Esophagus squamous epithelium (tissue), 5 donors: ENCODE results near the gene GCK. TPM values are rescaled to one million over a fixed set of nuclear protein-coding genes. Genes with fewer than 3 reads are reported as not detected.

Experiments used
- DNase-seq: peaks from one replicate; lab custom pipeline; 2025; lab: John Stamatoyannopoulos, UW
- H3K27ac ChIP-seq, 4 donors: fragments of 200-600 bp; sonication (generic); one replicate each; pipeline ENCODE4 v1.5.1; 2016 to 2019; ENCODE audit warnings: mild to moderate bottlenecking in 1 of 4
- H3K27me3 ChIP-seq, 4 donors: fragments of 200-600 bp; sonication (generic); 1 replicate in 3 of 4; 2 replicates in 1 of 4; pipeline versions ENCODE4 v1.5.1 to v1.6.0; 2017 to 2021; ENCODE audit warnings: antibody characterized with exemption in 1 of 4
- H3K36me3 ChIP-seq, 3 donors: fragments of 200-600 bp; sonication (generic); one replicate each; pipeline ENCODE4 v1.5.1; 2016 to 2019
- H3K4me1 ChIP-seq, 3 donors: fragments of 200-600 bp; sonication (generic); one replicate each; pipeline ENCODE4 v1.5.1; 2017 to 2019
- H3K4me3 ChIP-seq, 4 donors: fragments of 200-600 bp; sonication (generic); 1 replicate in 3 of 4; 2 replicates in 1 of 4; pipeline ENCODE4 v1.5.1; 2016 to 2019; ENCODE audit warnings: mild to moderate bottlenecking in 2 of 4, moderate library complexity in 1 of 4
- H3K9me3 ChIP-seq, 3 donors: fragments of 200-600 bp; sonication (generic); one replicate each; pipeline ENCODE4 v1.5.1; 2016 to 2019
- CTCF ChIP-seq, 6 experiments: fragments of 450-650 bp in 4 of 6; fragments of 200-600 bp in 2 of 6; sonication (generic) in 2 of 6; IDR thresholded peaks; one replicate each; pipeline ENCODE4 v1.5.1; 2016 to 2019; ENCODE audit warnings: antibody characterized with exemption in 6 of 6, mild to moderate bottlenecking in 4 of 6, moderate library complexity in 4 of 6
- POLR2A ChIP-seq, 4 donors: fragments of 450-650 bp; IDR thresholded peaks; one replicate each; pipeline ENCODE4 v1.6.1; 2017; ENCODE audit warnings: antibody characterized with exemption in 4 of 4, mild to moderate bottlenecking in 4 of 4, moderate library complexity in 3 of 4
- WGBS, 2 donors: methylation state at CpG; one replicate each; pipeline ENCODE4 v1.1.5; 2018; 5-methylcytosine and 5-hydroxymethylcytosine counted together
- intact Hi-C: fragments of 100-400 bp; cut with DNase I; formaldehyde crosslinking; loops from one replicate; pipeline ENCODE4 v1.15.0; 2022
- total RNA-seq, 4 donors: library from RNA; depleted of rRNA; stranded (reverse); fragments of >200 nt; gene quantifications; one replicate each; pipeline ENCODE4 v1.1.0, GENCODE V29; 2016
- donor health status: DM: yes; HTN: yes; CAD: no.

Gene GCK
- total RNA-seq, 4 donors from 2014 or later: 0.38 TPM; not detected in 3

DNA sequence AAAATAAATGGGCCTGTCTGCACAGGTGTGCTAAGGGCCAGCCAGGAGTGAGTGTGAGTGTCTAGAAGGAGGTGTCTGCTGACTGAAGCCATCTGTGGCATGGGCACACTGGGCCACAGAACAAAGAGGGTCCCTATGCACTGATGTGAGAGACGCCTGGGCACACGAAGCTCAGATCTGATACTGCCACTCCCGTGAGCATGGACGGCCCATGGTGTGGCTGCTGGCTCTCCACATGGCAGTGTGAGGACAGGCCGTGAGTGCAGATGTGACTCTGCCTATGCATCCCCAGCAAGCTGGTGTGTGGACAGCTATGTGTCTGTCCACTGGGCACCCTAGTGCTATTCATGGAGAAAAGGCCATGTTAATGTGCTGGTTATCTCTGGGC, 35.3 kb downstream of the GCK start:
- intact Hi-C loops: no loop called here
- Histone ChIP-seq H3K4me3 (no peak overlapping the region), H3K36me3 (no peaks in the 10 kb centered on the region), H3K9me3 (no peaks in the 10 kb centered on the region), H3K4me1 (peaks cover 0 to 12% (median 0%) of the 10 kb centered on the region in 3 donors), H3K27me3 (no peaks in the 10 kb centered on the region), H3K27ac (no peak overlapping the region)
- TF ChIP-seq CTCF (IDR thresholded peaks at IDR 0.05) (no peak), POLR2A (IDR thresholded peaks at IDR 0.05) (no peak)
- WGBS, 2 donors: 74 to 92% methylated on average over 5 of the region's 5 CpGs
- DNase-seq: no peak

- H3K9me3 ChIP-seq: no peaks in the 10 kb centered on the region
- intact Hi-C loops: no loop called here
- WGBS, 2 donors: 68 to 79% methylated on average over 4 to 9 of the region's 22 CpGs
- H3K27me3 ChIP-seq: no peaks in the 10 kb centered on the region
- no peak overlapping the region for H3K27ac ChIP-seq
- no peak overlapping the region for H3K4me3 ChIP-seq
- H3K4me1 ChIP-seq: peaks cover 0 to 12% (median 0%) of the 10 kb centered on the region in 3 donors
- DNase-seq: no peak
- TF ChIP-seq CTCF (IDR thresholded peaks at IDR 0.05) (no peak), POLR2A (IDR thresholded peaks at IDR 0.05) (no peak)
- H3K36me3 ChIP-seq: no peaks in the 10 kb centered on the region
These were observed 36.0 kb downstream of the GCK start for GRCh38 chr7:44152971-44153947.

- Histone ChIP-seq H3K27me3 (no peaks in the 10 kb centered on the region), H3K4me1 (peaks cover 0 to 13% (median 0%) of the 10 kb centered on the region in 3 donors), H3K36me3 (no peaks in the 10 kb centered on the region), H3K4me3 (no peak overlapping the region), H3K27ac (no peak overlapping the region), H3K9me3 (no peaks in the 10 kb centered on the region)
- DNase-seq: no peak
- TF ChIP-seq CTCF (IDR thresholded peaks at IDR 0.05): no peak
- no peak for TF ChIP-seq POLR2A (IDR thresholded peaks at IDR 0.05)
- 97 to 100% methylated on average over 1 to 5 of the region's 9 CpGs for WGBS, 2 donors
- intact Hi-C loops: no loop called here
These were observed 37.3 kb downstream of the GCK start for GRCh38 chr7:44151956-44152355.

DNA sequence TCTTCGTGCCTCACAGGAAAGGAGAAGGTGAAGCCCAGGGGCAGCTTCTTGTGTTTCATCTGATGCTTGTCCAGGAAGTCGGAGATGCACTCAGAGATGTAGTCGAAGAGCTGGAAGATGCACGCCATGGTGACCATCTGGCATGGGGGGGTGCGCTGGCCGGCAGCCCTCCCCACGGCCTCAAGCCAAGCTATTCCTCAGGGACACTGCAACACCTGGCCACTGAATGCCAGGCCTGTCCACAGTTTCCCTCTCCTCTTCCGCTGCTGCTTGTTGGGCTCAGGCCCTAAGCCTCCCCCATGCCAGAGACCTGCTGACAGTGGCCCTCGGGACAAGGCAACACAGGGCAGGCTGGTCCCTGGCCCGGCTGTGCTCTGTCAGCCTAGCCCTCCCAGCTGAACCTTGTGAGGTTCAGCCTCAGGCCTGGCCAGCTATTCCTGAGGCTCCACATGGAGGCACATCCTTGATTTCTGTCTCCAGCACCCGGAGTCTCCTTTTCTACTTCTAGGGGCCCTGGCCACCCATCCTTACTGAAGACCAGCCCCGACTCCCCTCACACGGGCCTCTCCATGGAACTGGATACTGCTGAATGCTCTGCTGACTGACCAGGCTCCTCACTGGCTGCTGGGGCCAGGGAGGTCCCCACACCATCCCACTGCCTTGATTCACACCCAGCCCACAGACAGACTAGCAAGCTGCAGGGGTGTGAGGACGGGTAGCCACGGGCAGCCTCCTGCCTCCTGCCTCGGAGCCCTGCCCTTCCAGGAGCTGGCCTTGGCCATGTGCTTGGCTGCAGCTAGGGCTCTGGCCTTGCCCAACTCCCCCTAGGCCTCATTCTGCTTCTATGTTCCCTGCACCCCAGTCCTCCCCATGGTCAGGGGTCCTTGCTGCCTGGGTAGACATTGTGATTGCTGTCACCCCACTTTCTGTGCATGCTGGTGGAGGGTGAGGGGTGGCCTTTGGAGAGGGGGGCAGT, 38.0 kb downstream of the GCK start:
- intact Hi-C loops: no loop called here
- peaks cover 4 to 20% (median 5%) of the 10 kb centered on the region in 3 donors for H3K4me1 ChIP-seq
- DNase-seq: no peak
- peaks cover 0 to 5% (median 0%) of the 10 kb centered on the region in 4 donors for H3K27me3 ChIP-seq
- TF ChIP-seq CTCF (IDR thresholded peaks at IDR 0.05) (no peak), POLR2A (IDR thresholded peaks at IDR 0.05) (no peak)
- 81 to 83% methylated on average over 6 to 12 of the region's 16 CpGs for WGBS, 2 donors
- H3K9me3 ChIP-seq: no peaks in the 10 kb centered on the region
- H3K27ac ChIP-seq: no peak overlapping the region
- H3K36me3 ChIP-seq: no peaks in the 10 kb centered on the region
- no peak overlapping the region for H3K4me3 ChIP-seq
